ENCODE data around the gene NCS1.
A peak's percentile ranks its signal among the peaks of the same experiment; 100 is the strongest.
"Not testable (repeated sequence)": the region's sequence is repeated elsewhere in the genome, so short reads cannot be mapped to it uniquely, and the experiment has no call there.

NCS1 gene

DNA sequence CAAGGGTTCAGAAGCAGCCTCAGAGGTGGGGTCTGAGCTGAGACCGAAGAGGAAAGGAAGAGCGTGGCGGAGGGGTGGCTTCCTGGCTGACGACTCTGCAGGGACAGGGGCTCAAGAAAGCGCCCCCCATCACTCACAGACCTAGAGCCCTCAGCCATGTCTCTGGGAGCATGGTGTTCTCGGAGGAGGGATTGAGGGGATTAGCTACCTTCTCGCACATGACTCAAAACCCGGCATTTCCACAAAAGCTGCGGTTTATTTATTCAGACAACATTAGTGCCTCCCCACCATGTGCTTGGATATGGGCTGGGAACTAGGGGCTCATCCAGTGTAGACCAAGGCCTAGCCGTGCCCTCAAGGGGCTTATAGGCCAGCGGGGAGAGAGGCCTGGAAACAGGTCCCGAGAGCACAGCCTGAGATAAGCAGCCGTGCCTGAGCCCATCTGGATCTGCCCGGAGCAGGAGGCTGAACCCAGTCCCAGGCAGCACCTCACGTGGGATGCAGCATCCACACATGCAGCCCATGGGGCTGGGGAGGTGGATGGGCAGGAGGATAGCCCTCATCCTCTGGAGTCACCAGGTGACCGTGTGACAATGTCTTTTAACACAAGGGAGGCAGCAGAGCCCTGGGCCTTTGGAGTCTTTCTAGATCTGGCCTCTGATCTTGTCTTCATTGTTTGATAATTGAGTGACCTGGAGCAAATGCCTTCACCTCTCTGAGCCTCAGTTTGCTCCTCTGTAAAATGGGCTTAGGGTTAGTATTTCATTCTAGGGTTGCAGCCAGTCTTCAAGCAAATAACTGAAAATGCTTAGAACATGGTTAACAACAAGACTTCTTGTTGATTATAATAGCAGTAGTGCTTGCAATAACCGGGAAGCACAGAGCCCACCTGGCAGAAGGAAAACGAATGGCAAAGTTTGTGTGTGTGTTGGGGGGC is 92.5 kb downstream of the NCS1 start:
- no peak for DNase-seq (ENCODE audit: low spot score)

DNA sequence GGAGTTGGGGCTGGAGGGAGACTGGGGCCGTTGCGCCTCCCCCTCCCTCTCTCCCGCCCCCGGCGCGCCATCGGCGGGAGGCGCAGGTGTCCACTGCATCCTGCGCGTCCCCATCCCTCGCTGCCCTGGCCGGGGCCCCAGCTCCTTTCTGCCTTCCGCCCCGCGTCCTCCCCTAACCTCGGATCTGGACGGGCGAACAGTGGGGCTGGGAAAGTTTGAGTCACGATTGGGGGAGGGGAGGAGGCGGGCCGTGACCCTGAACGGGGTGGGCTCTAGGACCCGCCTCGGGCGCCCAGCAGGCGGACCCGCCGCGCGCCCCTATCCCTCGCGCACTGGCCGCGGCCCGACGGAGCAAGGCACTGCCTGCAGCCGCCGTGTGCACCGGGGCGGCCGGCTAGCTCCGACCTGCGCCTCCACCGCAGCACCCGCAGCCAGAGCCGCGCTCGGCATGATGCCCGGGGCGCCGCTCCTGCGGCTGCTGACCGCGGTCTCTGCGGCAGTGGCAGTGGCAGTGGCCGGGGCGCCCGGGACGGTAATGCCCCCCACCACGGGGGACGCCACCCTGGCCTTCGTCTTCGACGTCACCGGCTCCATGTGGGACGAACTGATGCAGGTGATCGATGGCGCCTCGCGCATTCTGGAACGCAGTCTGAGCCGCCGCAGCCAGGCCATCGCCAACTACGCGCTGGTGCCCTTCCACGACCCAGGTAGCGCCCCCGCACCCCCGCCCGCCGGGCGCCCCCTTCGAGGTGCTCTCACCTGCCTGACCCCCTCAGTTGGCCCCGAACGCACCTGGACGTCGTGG is 93.4 kb downstream of the NCS1 start, which contains the start of gene HMCN2:
HMCN2 (plus strand) TSS at position 330 of the 805 bp plus-strand sequence; CDS start at position 449, 119 bp downstream.
- no peak for DNase-seq (ENCODE audit: low spot score)

DNA sequence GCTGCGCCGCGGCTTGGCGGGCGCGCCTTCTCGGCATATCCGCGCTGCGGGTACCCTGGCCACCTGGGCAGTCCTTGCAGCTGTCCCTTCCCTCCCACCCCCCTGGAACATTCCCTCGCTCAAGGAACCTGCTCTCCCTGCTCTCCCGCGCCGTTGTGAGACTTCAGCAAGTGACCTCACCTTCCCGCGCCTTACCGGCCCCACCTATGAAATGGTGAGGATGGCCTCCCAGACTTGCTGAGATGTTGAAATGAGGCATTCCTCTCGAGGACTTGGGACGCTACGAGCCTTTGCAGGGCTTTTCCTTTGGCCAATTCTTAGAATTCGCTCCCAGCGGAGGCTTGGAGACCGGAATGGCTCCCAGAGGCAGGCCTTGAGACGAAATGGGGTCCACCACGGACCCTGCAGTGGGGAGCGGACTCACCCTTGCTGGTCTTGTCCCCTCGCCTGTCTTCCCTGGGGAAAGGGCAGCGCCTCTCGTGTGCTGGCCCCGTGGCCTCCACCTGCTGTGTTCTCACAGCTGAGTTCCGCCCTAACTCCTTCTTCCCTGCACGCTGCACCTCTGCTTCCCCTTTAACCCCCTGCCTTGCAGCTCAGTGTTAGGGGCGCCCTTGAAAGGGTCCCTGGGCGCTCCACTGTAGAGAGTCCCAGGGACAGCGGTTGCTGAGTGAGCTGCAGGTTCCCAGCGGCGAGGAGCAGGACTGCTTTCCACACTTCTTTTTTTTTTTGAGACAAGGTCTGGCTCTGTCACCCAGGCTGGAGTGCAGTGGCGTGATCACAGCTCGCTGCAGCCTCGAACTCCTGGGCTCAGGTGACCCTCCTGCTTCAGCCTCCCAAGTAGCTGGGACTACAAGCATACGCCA is 94.3 kb downstream of the NCS1 start:
- no peak for DNase-seq (ENCODE audit: low spot score)

DNA sequence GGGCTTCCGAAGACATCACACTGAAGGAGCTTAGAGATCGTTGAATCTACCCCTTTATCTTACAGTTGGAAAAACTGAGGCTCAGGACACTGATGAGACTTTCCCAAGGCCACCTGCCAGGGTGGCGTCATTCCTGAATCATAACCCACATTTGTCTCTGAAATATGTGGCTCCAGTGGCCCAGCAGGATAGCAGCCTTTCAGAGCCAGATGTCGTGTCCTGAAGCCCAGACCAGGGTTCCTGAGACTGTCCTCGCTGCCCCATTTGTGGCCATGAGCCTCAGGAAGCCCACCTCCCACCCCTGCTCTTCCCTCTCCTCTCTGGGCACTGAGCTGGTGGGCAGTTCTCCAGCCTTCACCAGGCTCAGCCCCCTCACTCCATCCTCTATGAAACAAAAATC is 95.7 kb downstream of the NCS1 start:
- DNase-seq (ENCODE audit: low spot score): no peak

DNA sequence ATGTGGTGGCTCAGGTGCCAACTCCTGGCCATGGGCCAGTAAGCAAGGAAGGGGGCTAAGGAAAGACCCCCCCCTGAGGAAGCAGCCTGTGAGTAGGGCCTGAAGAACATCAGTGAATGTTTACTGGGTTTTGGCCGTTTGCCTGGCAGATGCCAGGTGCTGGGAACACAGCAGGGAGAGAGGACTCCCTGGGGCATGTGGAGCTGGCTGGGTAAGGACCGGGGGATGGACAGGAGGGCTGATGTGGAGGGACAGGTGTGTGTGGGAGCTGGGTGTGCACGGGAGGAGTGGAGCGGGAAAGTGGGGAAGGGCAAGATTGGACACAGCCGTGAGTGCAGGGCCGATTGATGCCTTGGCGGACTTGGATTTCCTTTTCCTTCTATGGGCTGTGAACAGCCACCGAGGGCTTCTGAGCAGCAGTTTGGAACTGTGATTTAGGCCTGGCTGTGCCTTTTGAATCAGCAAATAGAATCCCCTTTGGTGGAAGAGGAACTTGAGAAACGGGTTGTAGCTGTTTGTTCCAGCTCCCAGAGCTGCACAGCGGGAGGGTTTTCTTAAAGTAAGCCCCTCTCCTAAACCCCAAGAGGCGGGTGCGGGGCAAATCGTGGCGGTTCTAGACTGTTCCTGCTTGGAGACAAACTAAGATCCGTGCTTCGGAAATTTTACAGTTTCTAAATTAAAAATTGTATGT is 96.5 kb downstream of the NCS1 start:
- DNase-seq (ENCODE audit: low spot score): no peak

DNA sequence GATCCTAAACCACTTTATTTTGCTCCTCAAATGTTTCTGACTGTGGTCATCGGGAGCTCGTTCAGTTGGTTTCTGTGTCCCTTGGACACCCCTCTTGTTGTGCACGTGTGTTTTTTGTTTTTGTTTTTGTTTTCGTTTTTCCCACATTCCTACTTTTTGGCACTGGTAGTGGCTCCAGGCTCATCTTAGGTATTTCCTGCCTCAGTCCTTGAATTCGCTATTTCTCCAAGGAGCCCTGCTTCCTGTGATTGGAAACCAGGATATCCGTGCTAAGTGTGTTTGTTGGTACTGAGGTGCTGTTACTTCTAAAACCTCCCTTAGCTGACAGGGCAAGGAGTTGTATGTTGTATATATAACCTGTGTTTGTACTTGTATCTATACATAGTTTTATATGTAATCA is 99.3 kb downstream of the NCS1 start:
- DNase-seq (ENCODE audit: low spot score): peak; percentile 44

DNA sequence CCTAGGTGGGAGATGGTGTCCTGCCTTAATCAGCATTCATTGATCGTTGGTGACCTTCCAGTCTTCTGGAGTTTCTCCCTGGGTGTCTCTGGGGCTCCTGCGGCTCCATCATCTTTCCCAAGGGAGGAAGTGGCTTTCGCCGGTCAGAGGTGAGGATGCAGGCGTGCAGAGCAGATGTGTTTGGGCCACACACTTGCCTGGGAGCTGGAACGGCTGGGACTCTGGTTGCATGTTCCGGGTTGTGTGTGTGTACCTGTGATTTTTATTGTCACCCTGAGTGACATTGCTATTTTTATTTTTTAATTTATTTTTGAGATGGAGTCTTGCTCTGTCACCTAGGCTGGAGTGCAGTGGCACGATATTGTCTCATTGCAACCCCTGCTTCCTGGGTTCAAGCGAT is 103.0 kb downstream of the NCS1 start:
- no peak for DNase-seq (ENCODE audit: low spot score)

DNA sequence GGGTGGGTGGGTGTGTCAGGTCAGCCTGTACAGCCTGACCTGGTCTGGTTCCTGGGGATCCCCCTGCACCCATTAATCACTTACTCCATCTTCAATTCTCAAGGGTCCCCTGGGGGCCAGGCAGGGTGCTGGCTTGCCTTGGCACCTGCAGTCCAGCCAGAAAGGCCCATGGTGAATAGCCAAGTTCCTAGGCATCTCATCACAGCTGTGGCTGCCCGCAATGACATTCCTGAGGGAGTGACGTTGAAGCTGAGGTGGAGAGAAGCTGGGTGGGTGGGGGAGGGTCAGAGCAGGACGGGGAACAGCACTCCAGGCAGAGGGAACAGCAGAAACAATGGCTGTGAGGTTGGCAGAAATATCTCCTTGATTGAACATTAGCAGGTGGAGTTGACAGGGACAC is 103.9 kb downstream of the NCS1 start:
- no peak for DNase-seq (ENCODE audit: low spot score)

DNA sequence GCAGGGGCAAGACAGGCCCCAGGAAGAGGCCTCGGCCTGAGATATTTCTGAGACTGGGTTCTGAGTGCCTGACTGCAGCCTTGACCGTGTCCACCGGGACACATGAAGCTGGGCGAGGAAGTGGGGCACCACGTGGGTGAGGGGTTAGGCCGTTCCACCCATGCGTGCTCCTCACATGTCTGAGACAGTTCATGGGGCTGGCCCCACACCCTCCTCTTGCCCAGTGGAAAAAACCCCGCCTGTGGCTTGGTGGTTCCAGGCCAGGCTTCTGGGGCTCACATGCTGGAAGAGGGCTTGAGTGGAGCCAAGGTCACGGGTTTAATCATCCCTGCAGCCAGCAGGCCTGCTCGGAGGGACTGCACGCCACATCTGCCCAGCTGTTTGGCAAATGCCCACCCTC is 104.8 kb downstream of the NCS1 start:
- no peak for DNase-seq (ENCODE audit: low spot score)

DNA sequence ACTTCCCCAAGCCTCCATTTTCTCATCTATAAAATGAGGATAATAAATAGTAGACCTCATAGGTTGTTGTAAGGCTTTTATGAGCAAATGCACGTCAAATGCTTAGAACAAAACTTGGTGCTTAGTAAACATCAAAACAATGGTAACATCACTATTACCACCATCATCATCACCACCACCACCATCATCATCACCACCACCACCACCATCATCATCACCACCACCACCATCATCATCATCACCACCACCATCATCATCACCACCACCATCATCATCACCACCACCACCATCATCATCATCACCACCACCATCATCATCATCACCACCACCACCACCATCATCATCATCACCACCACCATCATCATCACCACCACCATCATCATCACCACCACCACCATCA is 105.3 kb downstream of the NCS1 start:
- not testable (repeated sequence) for DNase-seq (ENCODE audit: low spot score)

DNA sequence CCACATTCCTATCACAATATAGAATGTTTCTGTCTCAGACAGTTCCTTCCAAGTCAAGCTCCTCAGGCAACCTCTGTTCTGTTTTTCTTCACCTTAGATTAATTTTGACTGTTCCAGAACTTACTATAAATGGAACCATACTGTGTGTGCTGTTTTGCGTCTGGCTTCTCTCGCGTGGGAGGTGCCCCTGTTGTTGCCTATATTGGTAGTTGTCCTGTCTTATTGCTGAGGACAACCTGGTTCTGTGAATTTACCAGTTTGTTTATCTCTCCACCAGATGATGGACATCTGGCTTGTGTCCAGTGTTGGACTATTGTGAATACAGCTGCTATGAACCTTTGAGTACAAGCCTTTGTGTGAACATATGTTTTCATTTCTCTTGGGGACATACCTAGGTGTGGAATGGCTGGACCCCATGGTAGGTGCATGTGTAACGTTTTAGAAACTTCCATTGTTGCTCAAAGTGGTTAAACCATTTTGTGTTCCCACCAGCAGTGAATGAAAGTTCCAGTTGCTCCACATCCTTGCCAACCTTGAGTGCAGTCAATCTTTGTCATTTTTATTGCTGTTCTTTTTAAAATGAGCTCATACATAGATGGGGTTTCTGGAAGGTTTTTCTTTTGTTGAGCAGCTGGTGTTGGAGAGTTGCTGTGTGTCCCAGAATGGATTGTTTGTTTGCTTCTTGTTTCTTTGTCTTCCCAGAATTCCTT is 111.5 kb downstream of the NCS1 start:
- no peak for DNase-seq (ENCODE audit: low spot score)

DNA sequence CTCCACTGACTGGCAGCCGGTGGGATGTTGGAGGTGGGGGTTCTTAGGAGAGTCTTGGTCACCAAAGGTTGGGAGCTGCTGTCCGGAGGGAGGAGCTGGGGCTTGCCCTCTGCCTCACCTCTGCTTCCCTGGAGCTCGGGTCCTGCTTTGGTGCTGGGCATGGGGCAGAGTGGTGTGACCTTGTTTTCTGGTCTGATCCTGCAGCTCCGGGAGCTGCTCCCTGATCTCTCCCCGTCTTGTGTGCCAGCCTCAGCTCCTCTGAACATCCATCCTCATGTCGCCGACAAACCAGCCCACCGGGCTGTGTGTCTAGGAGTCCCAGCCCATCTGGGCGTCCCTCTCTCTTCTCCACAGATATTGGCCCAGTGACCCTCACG is 112.0 kb downstream of the NCS1 start:
- no peak for DNase-seq (ENCODE audit: low spot score)

DNA sequence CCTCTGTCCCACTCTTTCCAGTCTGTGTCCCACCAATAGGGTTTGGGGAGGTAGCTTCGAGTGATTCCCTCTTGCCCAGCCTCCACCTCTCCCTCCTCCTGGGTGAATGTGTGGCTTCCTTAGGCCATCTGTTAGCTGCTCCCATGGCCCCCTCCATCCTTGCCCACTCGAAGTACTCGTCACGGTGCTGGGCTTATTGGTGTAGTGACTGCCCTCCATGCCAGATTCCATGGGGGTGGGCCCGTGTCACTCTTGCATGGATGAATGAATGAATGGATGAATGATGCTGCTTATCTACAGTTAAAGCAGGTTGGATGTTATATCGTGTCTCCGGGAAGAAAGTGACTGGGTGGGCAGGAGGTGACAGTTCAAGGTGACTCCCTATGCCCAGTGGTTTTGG is 112.5 kb downstream of the NCS1 start:
- no peak for DNase-seq (ENCODE audit: low spot score)

DNA sequence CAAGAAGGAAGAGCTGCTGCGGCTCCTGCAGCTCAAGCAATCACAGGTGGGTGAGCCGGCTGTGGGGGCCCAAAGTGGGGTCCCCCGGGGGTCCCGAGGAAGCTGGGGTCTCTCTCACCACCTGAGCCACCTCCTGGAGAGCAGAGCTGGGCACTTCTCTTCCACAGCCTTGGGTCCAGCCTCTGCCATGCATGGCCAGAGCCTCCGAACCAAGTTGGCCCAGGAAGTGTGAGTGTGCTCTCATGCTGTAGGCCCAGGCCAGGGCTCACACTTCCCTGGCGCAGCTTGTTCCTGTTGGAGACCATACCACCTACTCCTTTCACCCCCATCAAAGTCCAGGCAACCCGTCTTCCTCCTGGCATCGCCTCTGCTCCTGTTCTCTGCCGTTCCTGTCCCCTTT is 113.1 kb downstream of the NCS1 start:
- no peak for DNase-seq (ENCODE audit: low spot score)

DNA sequence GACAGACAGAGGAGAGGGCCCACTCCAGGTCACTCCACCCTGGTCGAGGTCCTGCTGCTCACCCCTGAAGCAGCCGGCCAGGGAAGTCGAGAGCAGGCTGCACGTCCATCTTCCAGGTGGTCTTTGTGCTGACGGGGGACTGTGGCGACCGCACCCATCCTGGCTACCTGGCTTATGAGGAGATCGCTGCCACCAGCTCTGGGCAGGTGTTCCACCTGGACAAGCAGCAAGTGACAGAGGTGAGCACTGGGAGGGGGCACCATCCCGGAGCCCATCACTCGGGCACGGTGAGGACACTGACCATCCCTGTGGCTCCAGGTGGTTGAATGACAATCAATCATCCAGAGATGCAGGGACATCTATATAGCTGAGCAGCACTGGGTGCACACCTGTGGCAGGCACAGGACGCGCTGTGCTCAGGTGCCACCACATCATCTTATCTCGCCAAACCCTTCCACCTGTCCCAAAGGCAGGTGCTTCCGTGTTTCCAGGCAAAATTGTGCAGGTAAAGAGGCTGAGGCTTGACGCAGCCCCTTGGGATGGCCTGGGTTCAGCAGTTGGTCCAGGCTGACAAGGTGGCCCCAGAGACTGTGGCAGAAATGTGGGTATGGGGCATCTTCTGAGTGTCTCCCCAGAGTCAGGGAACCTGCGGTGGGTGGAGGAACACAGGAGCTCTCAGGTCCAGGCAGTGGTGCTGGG is 114.0 kb downstream of the NCS1 start:
- no peak for DNase-seq (ENCODE audit: low spot score)
